Measurements from ENCODE around the gene GLI1. TPM values are rescaled to one million over a fixed set of nuclear protein-coding genes. Genes with fewer than 3 reads are reported as not detected.

The GLI1 gene
- total and polyA plus RNA-seq, 2 of the 13 experiments (the other 11 are each of a cell fraction or from before 2014, with no cell fraction given): 0.09 to 0.20 TPM

DNA sequence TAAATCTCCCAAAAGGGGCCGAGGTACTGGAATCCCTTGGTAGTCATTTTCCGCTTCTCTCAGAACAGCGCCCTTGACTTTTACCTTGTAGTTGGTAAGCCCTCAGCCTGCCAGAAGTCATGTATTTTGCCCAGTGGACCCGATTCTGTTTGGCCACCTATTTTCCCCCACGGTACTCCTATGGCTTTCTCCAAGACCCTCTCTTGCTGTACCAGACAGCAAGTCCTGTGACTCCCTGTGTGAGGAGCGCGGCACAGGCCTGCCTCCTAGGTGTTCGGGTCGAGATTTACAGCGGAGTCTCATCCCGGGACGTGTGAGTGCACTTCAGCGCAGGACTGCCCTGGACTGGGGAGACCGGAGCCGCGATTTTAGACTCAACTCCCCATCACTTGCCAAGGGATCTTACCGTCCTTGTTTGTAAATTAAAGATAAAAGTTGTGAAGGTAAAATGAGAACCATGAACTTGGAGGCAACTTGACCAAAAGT is 62.0 kb downstream of the GLI1 start (continued):
- TF ChIP-seq, protein P1, sequence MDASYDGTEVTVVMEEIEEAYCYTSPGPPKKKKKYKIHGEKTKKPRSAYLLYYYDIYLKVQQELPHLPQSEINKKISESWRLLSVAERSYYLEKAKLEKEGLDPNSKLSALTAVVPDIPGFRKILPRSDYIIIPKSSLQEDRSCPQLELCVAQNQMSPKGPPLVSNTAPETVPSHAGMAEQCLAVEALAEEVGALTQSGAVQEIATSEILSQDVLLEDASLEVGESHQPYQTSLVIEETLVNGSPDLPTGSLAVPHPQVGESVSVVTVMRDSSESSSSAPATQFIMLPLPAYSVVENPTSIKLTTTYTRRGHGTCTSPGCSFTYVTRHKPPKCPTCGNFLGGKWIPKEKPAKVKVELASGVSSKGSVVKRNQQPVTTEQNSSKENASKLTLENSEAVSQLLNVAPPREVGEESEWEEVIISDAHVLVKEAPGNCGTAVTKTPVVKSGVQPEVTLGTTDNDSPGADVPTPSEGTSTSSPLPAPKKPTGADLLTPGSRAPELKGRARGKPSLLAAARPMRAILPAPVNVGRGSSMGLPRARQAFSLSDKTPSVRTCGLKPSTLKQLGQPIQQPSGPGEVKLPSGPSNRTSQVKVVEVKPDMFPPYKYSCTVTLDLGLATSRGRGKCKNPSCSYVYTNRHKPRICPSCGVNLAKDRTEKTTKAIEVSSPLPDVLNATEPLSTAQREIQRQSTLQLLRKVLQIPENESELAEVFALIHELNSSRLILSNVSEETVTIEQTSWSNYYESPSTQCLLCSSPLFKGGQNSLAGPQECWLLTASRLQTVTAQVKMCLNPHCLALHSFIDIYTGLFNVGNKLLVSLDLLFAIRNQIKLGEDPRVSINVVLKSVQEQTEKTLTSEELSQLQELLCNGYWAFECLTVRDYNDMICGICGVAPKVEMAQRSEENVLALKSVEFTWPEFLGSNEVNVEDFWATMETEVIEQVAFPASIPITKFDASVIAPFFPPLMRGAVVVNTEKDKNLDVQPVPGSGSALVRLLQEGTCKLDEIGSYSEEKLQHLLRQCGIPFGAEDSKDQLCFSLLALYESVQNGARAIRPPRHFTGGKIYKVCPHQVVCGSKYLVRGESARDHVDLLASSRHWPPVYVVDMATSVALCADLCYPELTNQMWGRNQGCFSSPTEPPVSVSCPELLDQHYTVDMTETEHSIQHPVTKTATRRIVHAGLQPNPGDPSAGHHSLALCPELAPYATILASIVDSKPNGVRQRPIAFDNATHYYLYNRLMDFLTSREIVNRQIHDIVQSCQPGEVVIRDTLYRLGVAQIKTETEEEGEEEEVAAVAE (CRISPR knock-in tag; IDR thresholded peaks at IDR 0.05; ENCODE audit: borderline replicate concordance): no peak
- TF ChIP-seq RNF2 (conservative IDR thresholded peaks at IDR 0.05; ENCODE audit: low read depth) (no peak), RAD51 (IDR thresholded peaks at IDR 0.05; ENCODE audit: borderline replicate concordance) (no peak), NKX3-1 (CRISPR knock-in tag; IDR thresholded peaks at IDR 0.05) (no peak), SALL2 (CRISPR knock-in tag; IDR thresholded peaks at IDR 0.05) (no peak), ZNF44 (CRISPR knock-in tag; IDR thresholded peaks at IDR 0.05) (no peak), NCOR1 (IDR thresholded peaks at IDR 0.05; ENCODE audit: borderline replicate concordance, low read length) (no peak), TEAD3 (CRISPR knock-in tag; optimal IDR thresholded peaks at IDR 0.05; ENCODE audit: borderline replicate concordance) (no peak), CENPX (CRISPR knock-in tag; IDR thresholded peaks at IDR 0.05) (no peak), U2AF2 (IDR thresholded peaks at IDR 0.05; ENCODE audit: low read depth, low read length) (no peak), ZNF331 (CRISPR knock-in tag; IDR thresholded peaks at IDR 0.05) (no peak), ZSCAN30 (CRISPR knock-in tag; IDR thresholded peaks at IDR 0.05) (0 out of 2 replicates have a peak, but pooled peaks have one; percentile 4), KLF15 (CRISPR knock-in tag; IDR thresholded peaks at IDR 0.05; ENCODE audit: borderline replicate concordance) (no peak), ZNF382 (CRISPR knock-in tag; IDR thresholded peaks at IDR 0.05; ENCODE audit: borderline replicate concordance) (no peak)
- TF ChIP-seq, protein P2, sequence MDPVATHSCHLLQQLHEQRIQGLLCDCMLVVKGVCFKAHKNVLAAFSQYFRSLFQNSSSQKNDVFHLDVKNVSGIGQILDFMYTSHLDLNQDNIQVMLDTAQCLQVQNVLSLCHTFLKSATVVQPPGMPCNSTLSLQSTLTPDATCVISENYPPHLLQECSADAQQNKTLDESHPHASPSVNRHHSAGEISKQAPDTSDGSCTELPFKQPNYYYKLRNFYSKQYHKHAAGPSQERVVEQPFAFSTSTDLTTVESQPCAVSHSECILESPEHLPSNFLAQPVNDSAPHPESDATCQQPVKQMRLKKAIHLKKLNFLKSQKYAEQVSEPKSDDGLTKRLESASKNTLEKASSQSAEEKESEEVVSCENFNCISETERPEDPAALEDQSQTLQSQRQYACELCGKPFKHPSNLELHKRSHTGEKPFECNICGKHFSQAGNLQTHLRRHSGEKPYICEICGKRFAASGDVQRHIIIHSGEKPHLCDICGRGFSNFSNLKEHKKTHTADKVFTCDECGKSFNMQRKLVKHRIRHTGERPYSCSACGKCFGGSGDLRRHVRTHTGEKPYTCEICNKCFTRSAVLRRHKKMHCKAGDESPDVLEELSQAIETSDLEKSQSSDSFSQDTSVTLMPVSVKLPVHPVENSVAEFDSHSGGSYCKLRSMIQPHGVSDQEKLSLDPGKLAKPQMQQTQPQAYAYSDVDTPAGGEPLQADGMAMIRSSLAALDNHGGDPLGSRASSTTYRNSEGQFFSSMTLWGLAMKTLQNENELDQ (CRISPR knock-in tag; IDR thresholded peaks at IDR 0.05; ENCODE audit: borderline replicate concordance): no peak
- TF ChIP-seq, protein P3, sequence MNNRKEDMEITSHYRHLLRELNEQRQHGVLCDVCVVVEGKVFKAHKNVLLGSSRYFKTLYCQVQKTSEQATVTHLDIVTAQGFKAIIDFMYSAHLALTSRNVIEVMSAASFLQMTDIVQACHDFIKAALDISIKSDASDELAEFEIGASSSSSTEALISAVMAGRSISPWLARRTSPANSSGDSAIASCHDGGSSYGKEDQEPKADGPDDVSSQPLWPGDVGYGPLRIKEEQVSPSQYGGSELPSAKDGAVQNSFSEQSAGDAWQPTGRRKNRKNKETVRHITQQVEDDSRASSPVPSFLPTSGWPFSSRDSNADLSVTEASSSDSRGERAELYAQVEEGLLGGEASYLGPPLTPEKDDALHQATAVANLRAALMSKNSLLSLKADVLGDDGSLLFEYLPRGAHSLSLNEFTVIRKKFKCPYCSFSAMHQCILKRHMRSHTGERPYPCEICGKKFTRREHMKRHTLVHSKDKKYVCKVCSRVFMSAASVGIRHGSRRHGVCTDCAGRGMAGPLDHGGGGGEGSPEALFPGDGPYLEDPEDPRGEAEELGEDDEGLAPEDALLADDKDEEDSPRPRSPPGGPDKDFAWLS (CRISPR knock-in tag; IDR thresholded peaks at IDR 0.05; ENCODE audit: borderline replicate concordance): no peak
- TF ChIP-seq, protein P4, sequence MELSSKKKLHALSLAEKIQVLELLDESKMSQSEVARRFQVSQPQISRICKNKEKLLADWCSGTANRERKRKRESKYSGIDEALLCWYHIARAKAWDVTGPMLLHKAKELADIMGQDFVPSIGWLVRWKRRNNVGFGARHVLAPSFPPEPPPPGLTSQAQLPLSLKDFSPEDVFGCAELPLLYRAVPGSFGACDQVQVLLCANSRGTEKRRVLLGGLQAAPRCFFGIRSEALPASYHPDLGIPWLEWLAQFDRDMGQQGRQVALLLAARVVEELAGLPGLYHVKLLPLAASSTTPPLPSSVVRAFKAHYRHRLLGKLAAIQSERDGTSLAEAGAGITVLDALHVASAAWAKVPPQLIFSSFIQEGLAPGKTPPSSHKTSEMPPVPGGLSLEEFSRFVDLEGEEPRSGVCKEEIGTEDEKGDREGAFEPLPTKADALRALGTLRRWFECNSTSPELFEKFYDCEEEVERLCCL (CRISPR knock-in tag; IDR thresholded peaks at IDR 0.05; ENCODE audit: borderline replicate concordance): no peak
- TF ChIP-seq, protein P5, sequence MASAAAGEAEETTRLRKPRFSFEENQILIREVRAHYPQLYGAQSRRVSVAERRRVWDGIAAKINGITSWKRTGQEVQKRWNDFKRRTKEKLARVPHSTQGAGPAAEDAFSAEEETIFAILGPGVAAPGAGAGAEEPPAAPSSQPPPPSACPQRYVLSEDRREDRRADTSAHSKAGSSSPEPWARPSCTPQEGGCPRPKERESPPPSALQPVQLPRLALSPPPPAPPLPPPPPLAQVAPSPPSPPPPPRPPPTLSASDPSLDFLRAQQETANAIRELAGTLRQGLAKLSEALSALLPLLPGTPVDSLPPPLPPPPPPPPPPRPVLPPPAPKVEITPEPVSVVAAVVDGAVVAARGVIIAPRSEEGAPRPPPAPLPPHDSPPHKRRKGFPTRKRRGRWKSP (CRISPR knock-in tag; IDR thresholded peaks at IDR 0.05): no peak

Data from HepG2 (cell line).